Measurements from ENCODE around the gene COL5A1.

The COL5A1 gene

DNA sequence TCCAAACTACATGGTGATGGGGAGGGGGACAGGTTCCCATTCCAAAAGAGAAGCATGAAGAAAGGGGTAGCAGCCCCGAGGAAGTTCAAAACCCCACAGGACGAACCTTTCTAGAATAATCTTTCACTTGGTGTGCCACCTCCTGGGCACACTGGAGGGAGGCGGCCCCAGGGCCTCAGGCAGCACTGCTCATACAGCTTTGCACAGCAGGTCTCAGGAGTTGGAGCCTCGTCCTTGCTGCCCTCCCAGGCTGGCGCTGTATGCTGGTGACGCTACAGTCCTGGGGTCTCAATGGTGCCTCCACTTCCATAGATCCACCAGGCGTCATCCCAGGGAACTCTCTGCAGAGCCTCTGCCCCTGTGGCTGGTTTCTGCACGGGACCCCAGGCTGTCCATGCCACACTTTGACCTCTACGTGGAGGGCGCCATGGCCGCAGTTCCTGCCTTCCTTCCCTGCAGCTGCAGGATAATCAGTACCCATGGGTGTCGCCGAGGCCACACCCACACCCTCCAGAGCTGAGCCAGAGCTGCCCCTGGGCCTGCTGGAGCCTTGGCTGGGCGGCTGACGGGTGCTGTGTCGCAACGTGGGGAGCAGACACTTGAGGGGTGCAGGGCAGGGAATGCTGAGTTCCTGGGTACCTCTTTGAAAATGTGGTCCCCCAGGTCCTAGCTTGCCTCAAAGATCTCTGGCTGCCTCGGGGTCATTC lies 95.3 kb downstream of the COL5A1 start:
- Histone ChIP-seq H3K36me3 (ENCODE audit: low read depth) (no peaks in the 10 kb centered on the region), H3K27me3 (ENCODE audit: insufficient read depth, poor library complexity, severe bottlenecking) (no peaks in the 10 kb centered on the region), H3K4me1 (ENCODE audit: insufficient read depth, poor library complexity, severe bottlenecking) (no peaks in the 10 kb centered on the region), H3K27ac (ENCODE audit: poor library complexity, severe bottlenecking) (no peak overlapping the region), H3K4me3 (ENCODE audit: severe bottlenecking) (no peak overlapping the region), H3K9me3 (ENCODE audit: severe bottlenecking) (no peaks in the 10 kb centered on the region)
- DNase-seq (ENCODE audit: low spot score): no peak
- TF ChIP-seq, protein P1, sequence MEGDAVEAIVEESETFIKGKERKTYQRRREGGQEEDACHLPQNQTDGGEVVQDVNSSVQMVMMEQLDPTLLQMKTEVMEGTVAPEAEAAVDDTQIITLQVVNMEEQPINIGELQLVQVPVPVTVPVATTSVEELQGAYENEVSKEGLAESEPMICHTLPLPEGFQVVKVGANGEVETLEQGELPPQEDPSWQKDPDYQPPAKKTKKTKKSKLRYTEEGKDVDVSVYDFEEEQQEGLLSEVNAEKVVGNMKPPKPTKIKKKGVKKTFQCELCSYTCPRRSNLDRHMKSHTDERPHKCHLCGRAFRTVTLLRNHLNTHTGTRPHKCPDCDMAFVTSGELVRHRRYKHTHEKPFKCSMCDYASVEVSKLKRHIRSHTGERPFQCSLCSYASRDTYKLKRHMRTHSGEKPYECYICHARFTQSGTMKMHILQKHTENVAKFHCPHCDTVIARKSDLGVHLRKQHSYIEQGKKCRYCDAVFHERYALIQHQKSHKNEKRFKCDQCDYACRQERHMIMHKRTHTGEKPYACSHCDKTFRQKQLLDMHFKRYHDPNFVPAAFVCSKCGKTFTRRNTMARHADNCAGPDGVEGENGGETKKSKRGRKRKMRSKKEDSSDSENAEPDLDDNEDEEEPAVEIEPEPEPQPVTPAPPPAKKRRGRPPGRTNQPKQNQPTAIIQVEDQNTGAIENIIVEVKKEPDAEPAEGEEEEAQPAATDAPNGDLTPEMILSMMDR (IDR thresholded peaks at IDR 0.05; ENCODE audit: poor library complexity, severe bottlenecking): no peak
- ATAC-seq (ENCODE audit: low read depth): no peak

DNA sequence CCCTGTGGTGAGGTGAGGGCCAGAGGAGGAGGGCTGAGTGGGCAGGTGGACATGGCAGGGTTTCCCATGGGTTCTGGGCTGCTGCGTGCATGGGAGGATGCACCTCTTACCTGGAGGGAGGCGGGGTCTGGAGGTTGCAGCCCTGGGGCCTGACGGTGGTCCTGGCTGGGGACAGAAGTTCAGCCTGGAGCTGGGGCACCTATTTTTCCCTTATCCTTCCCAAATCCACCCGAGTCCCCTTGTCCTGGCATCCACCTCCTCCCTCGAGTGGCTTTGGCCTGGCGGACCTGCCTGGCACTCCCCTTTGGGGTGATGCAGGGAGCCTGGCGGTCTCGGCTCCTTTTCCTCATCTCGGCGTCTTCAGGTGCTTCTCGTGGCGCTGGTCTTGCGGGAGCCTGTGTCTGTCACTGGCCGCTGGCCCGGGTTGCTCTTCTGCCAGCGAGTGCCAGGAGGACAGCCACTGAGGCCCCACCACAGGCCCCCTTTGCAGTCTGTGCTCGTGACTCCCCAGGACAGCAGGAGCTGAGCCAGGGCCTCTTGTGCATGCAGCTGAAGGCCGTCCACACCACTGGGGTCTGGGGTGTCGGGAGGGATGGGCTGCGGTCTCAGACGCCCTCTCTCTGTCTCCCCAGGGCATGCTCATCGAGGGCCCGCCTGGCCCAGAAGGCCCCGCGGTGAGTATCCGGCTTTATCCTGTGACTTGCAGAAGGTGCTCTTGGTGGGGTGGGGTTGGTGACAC lies 96.4 kb downstream of the COL5A1 start:
- Histone ChIP-seq H3K4me1 (ENCODE audit: insufficient read depth, poor library complexity, severe bottlenecking) (no peaks in the 10 kb centered on the region), H3K36me3 (ENCODE audit: low read depth) (no peaks in the 10 kb centered on the region), H3K9me3 (ENCODE audit: severe bottlenecking) (no peaks in the 10 kb centered on the region), H3K4me3 (ENCODE audit: severe bottlenecking) (no peak overlapping the region), H3K27ac (ENCODE audit: poor library complexity, severe bottlenecking) (no peak overlapping the region), H3K27me3 (ENCODE audit: insufficient read depth, poor library complexity, severe bottlenecking) (no peaks in the 10 kb centered on the region)
- ATAC-seq (ENCODE audit: low read depth): no peak
- TF ChIP-seq, protein P1 (IDR thresholded peaks at IDR 0.05; ENCODE audit: poor library complexity, severe bottlenecking): no peak
- DNase-seq (ENCODE audit: low spot score): no peak

DNA sequence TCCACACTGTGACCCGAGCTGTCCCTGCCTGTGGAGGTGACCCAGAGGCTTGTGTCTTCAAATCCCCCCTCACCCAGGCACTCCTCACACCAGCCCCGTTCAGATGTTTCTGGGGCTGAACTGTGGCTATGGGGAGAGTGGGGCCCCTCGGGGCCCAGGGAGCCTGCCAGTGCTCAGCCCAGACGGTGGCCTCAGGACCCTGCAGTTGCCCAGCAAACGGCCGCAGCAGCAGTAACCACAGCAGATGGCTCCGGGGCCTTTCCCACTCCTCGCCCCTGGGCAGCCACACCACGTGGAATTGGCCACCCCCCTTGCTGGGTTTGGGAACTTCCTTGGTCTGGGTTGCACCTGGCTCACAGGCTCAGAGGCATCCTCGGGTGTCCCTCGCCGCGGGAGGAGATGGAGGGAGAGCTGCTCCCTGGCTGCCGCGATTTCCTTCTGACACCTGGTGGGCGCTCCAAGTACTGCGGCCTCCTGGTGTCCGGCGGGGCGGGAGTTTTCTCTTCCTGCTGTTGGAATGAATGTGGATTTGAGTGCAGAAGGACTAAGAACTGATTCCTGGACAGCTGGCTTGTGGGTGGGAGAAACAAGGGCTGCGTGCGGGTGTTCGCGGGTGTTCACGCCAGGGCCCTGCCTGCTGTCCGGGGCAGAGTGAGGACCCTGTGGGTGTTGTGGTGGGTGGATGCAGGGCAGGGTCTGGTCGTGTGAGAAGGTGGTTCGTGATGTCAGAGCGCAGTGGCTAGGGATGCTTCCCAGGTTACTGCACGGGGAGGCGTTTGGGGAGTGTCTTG lies 97.5 kb downstream of the COL5A1 start:
- Histone ChIP-seq H3K27me3 (ENCODE audit: insufficient read depth, poor library complexity, severe bottlenecking) (no peaks in the 10 kb centered on the region), H3K9me3 (ENCODE audit: severe bottlenecking) (no peaks in the 10 kb centered on the region), H3K36me3 (ENCODE audit: low read depth) (no peaks in the 10 kb centered on the region), H3K4me1 (ENCODE audit: insufficient read depth, poor library complexity, severe bottlenecking) (no peaks in the 10 kb centered on the region), H3K27ac (ENCODE audit: poor library complexity, severe bottlenecking) (no peak overlapping the region), H3K4me3 (ENCODE audit: severe bottlenecking) (no peak overlapping the region)
- TF ChIP-seq, protein P1 (IDR thresholded peaks at IDR 0.05; ENCODE audit: poor library complexity, severe bottlenecking): peak; percentile 79
- no peak for DNase-seq (ENCODE audit: low spot score)
- ATAC-seq (ENCODE audit: low read depth): peak; percentile 36; the same call in 1 of the 3 replicates

DNA sequence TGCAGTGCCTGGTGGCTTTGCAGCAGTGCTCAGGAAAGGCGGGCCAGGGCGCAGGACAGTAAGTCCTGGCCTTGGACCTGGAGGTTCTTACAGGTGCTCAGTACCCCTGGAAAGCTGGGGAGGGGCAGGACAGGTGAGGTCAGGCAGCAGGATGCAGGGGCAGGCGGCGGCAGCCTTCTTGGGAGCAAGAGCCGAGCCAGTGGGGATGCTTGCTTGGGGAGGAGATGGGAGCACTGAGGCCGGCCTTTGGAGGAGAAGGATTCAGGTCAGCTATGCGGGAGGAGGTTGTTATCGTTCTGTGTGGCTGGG lies 98.0 kb downstream of the COL5A1 start:
- no peaks in the 10 kb centered on the region for H3K27me3 ChIP-seq (ENCODE audit: insufficient read depth, poor library complexity, severe bottlenecking)
- no peak overlapping the region for H3K27ac ChIP-seq (ENCODE audit: poor library complexity, severe bottlenecking)
- no peak overlapping the region for H3K4me3 ChIP-seq (ENCODE audit: severe bottlenecking)
- H3K9me3 ChIP-seq (ENCODE audit: severe bottlenecking): no peaks in the 10 kb centered on the region
- TF ChIP-seq, protein P1 (IDR thresholded peaks at IDR 0.05; ENCODE audit: poor library complexity, severe bottlenecking): no peak
- H3K4me1 ChIP-seq (ENCODE audit: insufficient read depth, poor library complexity, severe bottlenecking): no peaks in the 10 kb centered on the region
- ATAC-seq (ENCODE audit: low read depth): no peak
- peaks cover 4% of the 10 kb centered on the region; the same call in 1 of the 2 replicates for H3K36me3 ChIP-seq (ENCODE audit: low read depth)
- DNase-seq (ENCODE audit: low spot score): no peak

All from RWPE2 (cell line).